K562 (cell line): ENCODE results near the gene ADPRHL1. TPM values are rescaled to one million over a fixed set of nuclear protein-coding genes. Genes with fewer than 3 reads are reported as not detected.
A peak's percentile ranks its signal among the peaks of the same experiment; 100 is the strongest.

Experiments
- CTBP1 ChIP-seq: fragments of 450-650 bp; IDR thresholded peaks from 2 replicates; pipeline ENCODE4 v1.6.1; 2016; ENCODE audit warnings: borderline replicate concordance
- E4F1 ChIP-seq: fragments of 250-450 bp; sonication (Bioruptor Pico); IDR thresholded peaks from 2 replicates; pipeline ENCODE4 v1.5.0; 2021; ENCODE audit warnings: mild to moderate bottlenecking, borderline replicate concordance
- EHMT2 ChIP-seq: fragments of 450-650 bp; IDR thresholded peaks from 2 replicates; pipeline ENCODE4 v1.6.1; 2018; ENCODE audit warnings: antibody characterized with exemption
- ESRRB ChIP-seq: fragments of 250-450 bp; sonication (Bioruptor Pico); IDR thresholded peaks from 2 replicates; pipeline ENCODE4 v1.5.0; 2020; ENCODE audit warnings: mild to moderate bottlenecking, moderate library complexity, borderline replicate concordance
- HMG20A ChIP-seq: fragments of 450-650 bp; formaldehyde crosslinking; conservative IDR thresholded peaks from 2 replicates; pipeline ENCODE4 v1.4.0; 2020; ENCODE audit warnings: mild to moderate bottlenecking, mixed read lengths
- MBD1 ChIP-seq: fragments of 250-450 bp; sonication (Bioruptor Pico); IDR thresholded peaks from 2 replicates; pipeline ENCODE4 v1.8.0; 2022; ENCODE audit warnings: inconsistent platforms
- NCOA6 ChIP-seq: fragments of 450-650 bp; IDR thresholded peaks from 2 replicates; pipeline ENCODE4 v1.6.1; 2017; ENCODE audit warnings: mild to moderate bottlenecking
- PML ChIP-seq: IDR thresholded peaks from 2 replicates; pipeline ENCODE4 v1.6.1; 2012; ENCODE audit warnings: low read length, inconsistent platforms
- POLR3G ChIP-seq: IDR thresholded peaks from 2 replicates; pipeline ENCODE4 v1.6.1; 2011; ENCODE audit not compliant: insufficient read length, insufficient replicate concordance; ENCODE audit errors: extremely low read depth
- RBBP5 ChIP-seq: fragments of 200-600 bp; sonication (generic); IDR thresholded peaks from 2 replicates; pipeline ENCODE4 v1.6.1; 2012; ENCODE audit warnings: borderline replicate concordance, mild to moderate bottlenecking, low read length, control low read depth, inconsistent platforms; ENCODE audit not compliant: insufficient read depth, poor library complexity, severe bottlenecking
- ZC3H8 ChIP-seq: fragments of 450-650 bp; IDR thresholded peaks from 2 replicates; pipeline ENCODE4 v1.6.1; 2017
- ZNF134 ChIP-seq: fragments of 250-450 bp; sonication (Bioruptor Pico); conservative IDR thresholded peaks from 2 replicates; pipeline ENCODE4 v1.4.0; 2020
- ZNF324 ChIP-seq: fragments of 250-450 bp; sonication (Bioruptor Pico); IDR thresholded peaks from 2 replicates; pipeline ENCODE4 v1.4.0; 2020; ENCODE audit warnings: mild to moderate bottlenecking
- ZNF436 ChIP-seq: fragments of 250-450, 450-650 bp; sonication (Bioruptor Pico); formaldehyde crosslinking; IDR thresholded peaks from 2 replicates; pipeline ENCODE4 v1.7.0; 2020; ENCODE audit warnings: mild to moderate bottlenecking
- polyA plus RNA-seq, 8 experiments: library from polyadenylated mRNA; depleted of rRNA in 4 of 8; stranded (reverse) in 5 of 8; unstranded in 3 of 8; fragments of >200 nt; fragmentation: Nextera tagmentation in 2 of 8; fragmentation: Illumina TruSeq in 1 of 8; extraction: Ambion mirVana in 2 of 8; extraction: Trizol in 1 of 8; gene quantifications; 2 replicates each; pipeline versions ENCODE4 v1.2.1 to v1.2.3, GENCODE V29; 2011 to 2014; ENCODE audit warnings: inconsistent platforms in 1 of 8, missing spikeins in 1 of 8
- total RNA-seq, 7 experiments: library from RNA; depleted of rRNA in 6 of 7; stranded (reverse); fragments of >200 nt in 6 of 7; fragmentation: Illumina TruSeq in 2 of 7; extraction: Trizol in 2 of 7; gene quantifications; 2 replicates each; pipeline versions ENCODE4 v1.2.1 to v1.2.3, GENCODE V29; 2011 to 2021; ENCODE audit warnings: low replicate concordance in 1 of 7
- TF ChIP-seq, protein P1 (sequence below): fragments of 450-650 bp; formaldehyde crosslinking; IDR thresholded peaks from 2 replicates; pipeline ENCODE4 v1.4.0; 2020; ENCODE audit warnings: mild to moderate bottlenecking, moderate library complexity
- TF ChIP-seq, protein P2 (sequence below), 3 experiments: fragments of 200-800 bp in 1 of 3; fragments of 250-450 bp in 1 of 3; fragments of 450-650 bp in 1 of 3; sonication (Bioruptor Pico) in 1 of 3; sonication (Bioruptor generic) in 1 of 3; formaldehyde crosslinking in 1 of 3; IDR thresholded peaks; 2 replicates each; pipeline versions ENCODE4 v1.6.1 to v1.8.0; 2016 to 2022; ENCODE audit warnings: mild to moderate bottlenecking in 2 of 3, missing genetic modification characterization in 2 of 3, missing compliant biosample characterization in 1 of 3, moderate library complexity in 1 of 3
- TF ChIP-seq, protein P3 (sequence below): sonication (generic); formaldehyde crosslinking; IDR thresholded peaks from 2 replicates; pipeline ENCODE4 v1.8.0; 2022; ENCODE audit warnings: missing genetic modification reagents, mild to moderate bottlenecking, moderate library complexity, borderline replicate concordance

Gene ADPRHL1
- total and polyA plus RNA-seq, 9 of the 15 experiments (the other 6 are each of a cell fraction or from before 2014, with no cell fraction given): 0.06 to 0.76 (median 0.37) TPM; not detected in 1

GRCh38 chr13:113448885-113449692 lies 4.2 kb downstream of the ADPRHL1 start (continued):
- TF ChIP-seq E4F1 (no peak), ZNF436 (CRISPR knock-in tag) (no peak), ZC3H8 (no peak), ZNF324 (CRISPR knock-in tag) (no peak), NCOA6 (no peak), EHMT2 (no peak), HMG20A (no peak), POLR3G (no peak), MBD1 (CRISPR knock-in tag) (no peak), PML (peak; percentile 25; the same call in 1 of the 2 replicates), CTBP1 (peak; percentile 46; the same call in 1 of the 2 replicates), ZNF134 (CRISPR knock-in tag) (peak; percentile 64; the same call in 1 of the 2 replicates), RBBP5 (no peak), ESRRB (CRISPR knock-in tag) (no peak)
- TF ChIP-seq, protein P1, sequence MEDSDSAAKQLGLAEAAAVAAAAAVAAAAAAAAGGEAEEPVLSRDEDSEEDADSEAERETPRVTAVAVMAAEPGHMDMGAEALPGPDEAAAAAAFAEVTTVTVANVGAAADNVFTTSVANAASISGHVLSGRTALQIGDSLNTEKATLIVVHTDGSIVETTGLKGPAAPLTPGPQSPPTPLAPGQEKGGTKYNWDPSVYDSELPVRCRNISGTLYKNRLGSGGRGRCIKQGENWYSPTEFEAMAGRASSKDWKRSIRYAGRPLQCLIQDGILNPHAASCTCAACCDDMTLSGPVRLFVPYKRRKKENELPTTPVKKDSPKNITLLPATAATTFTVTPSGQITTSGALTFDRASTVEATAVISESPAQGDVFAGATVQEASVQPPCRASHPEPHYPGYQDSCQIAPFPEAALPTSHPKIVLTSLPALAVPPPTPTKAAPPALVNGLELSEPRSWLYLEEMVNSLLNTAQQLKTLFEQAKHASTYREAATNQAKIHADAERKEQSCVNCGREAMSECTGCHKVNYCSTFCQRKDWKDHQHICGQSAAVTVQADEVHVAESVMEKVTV: no peak
- TF ChIP-seq, protein P2, sequence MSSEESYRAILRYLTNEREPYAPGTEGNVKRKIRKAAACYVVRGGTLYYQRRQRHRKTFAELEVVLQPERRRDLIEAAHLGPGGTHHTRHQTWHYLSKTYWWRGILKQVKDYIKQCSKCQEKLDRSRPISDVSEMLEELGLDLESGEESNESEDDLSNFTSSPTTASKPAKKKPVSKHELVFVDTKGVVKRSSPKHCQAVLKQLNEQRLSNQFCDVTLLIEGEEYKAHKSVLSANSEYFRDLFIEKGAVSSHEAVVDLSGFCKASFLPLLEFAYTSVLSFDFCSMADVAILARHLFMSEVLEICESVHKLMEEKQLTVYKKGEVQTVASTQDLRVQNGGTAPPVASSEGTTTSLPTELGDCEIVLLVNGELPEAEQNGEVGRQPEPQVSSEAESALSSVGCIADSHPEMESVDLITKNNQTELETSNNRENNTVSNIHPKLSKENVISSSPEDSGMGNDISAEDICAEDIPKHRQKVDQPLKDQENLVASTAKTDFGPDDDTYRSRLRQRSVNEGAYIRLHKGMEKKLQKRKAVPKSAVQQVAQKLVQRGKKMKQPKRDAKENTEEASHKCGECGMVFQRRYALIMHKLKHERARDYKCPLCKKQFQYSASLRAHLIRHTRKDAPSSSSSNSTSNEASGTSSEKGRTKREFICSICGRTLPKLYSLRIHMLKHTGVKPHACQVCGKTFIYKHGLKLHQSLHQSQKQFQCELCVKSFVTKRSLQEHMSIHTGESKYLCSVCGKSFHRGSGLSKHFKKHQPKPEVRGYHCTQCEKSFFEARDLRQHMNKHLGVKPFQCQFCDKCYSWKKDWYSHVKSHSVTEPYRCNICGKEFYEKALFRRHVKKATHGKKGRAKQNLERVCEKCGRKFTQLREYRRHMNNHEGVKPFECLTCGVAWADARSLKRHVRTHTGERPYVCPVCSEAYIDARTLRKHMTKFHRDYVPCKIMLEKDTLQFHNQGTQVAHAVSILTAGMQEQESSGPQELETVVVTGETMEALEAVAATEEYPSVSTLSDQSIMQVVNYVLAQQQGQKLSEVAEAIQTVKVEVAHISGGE (CRISPR knock-in tag; IDR thresholded peaks at IDR 0.05): peak; percentile 93 to 99 (median 97)
- TF ChIP-seq, protein P3, sequence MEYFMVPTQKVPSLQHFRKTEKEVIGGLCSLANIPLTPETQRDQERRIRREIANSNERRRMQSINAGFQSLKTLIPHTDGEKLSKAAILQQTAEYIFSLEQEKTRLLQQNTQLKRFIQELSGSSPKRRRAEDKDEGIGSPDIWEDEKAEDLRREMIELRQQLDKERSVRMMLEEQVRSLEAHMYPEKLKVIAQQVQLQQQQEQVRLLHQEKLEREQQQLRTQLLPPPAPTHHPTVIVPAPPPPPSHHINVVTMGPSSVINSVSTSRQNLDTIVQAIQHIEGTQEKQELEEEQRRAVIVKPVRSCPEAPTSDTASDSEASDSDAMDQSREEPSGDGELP (CRISPR knock-in tag): peak; percentile 74
